Upper lobe of left lung (tissue), 6 donors: Measurements from ENCODE around the gene PTBP1. TPM values are rescaled to one million over a fixed set of nuclear protein-coding genes. Genes with fewer than 3 reads are reported as not detected.

ENCODE experiments used
- ATAC-seq, 2 donors: fragments of 200-7000 bp; cut with Tn5 transposase; one replicate each; pipeline ENCODE4 v1.9.1; 2022; ENCODE audit warnings: mild to moderate bottlenecking in 2 of 2, moderate library complexity in 2 of 2; ENCODE audit not compliant: low FRiP score in 2 of 2
- DNase-seq, 2 donors: peaks; one replicate each; pipeline ENCODE4 v3.0.0-alpha.2; 2019 to 2020
- H3K27ac ChIP-seq, 4 donors: fragments of 200-600 bp; sonication (generic); one replicate each; pipeline ENCODE4 v1.5.1; 2016 to 2019
- H3K27me3 ChIP-seq, 4 donors: fragments of 200-600 bp; sonication (generic); one replicate each; pipeline ENCODE4 v1.5.1; 2017 to 2019
- H3K36me3 ChIP-seq, 4 donors: fragments of 200-600 bp; sonication (generic); one replicate each; pipeline ENCODE4 v1.5.1; 2016 to 2019
- H3K4me1 ChIP-seq, 4 donors: fragments of 200-600 bp; sonication (generic); one replicate each; pipeline ENCODE4 v1.5.1; 2018 to 2019
- H3K4me3 ChIP-seq, 4 donors: fragments of 200-600 bp; sonication (generic); one replicate each; pipeline ENCODE4 v1.5.1; 2017 to 2019; ENCODE audit warnings: mild to moderate bottlenecking in 2 of 4, moderate library complexity in 1 of 4
- H3K9me3 ChIP-seq, 4 donors: fragments of 200-600 bp; sonication (generic); one replicate each; pipeline ENCODE4 v1.5.1; 2018 to 2019
- EP300 ChIP-seq, 4 donors: sonication (generic); formaldehyde crosslinking; IDR thresholded peaks; one replicate each; pipeline ENCODE4 v1.5.1; 2017; ENCODE audit warnings: antibody characterized with exemption in 4 of 4, control low read depth in 2 of 4
- POLR2A ChIP-seq, 4 donors: fragments of 450-650 bp; IDR thresholded peaks; one replicate each; pipeline ENCODE4 v1.5.1; 2016 to 2017; ENCODE audit warnings: antibody characterized with exemption in 4 of 4, mild to moderate bottlenecking in 2 of 4
- POLR2AphosphoS5 ChIP-seq, 2 donors: sonication (generic); formaldehyde crosslinking; IDR thresholded peaks; one replicate each; pipeline ENCODE4 v1.5.1; 2017; ENCODE audit warnings: antibody characterized with exemption in 2 of 2
- WGBS, 2 donors: methylation state at CpG; one replicate each; pipeline ENCODE4 v1.1.5; 2017 to 2018; 5-methylcytosine and 5-hydroxymethylcytosine counted together
- total RNA-seq, 6 donors: library from RNA; depleted of rRNA in 4 of 6; stranded (reverse); fragments of >200 nt in 4 of 6; gene quantifications; one replicate each; pipeline versions ENCODE4 v1.1.0 to v1.2.1, GENCODE V29; 2016 to 2021
- TF ChIP-seq, protein P1 (sequence below), 6 experiments: fragments of 450-650 bp in 4 of 6; fragments of 200-600 bp in 2 of 6; sonication (generic) in 2 of 6; IDR thresholded peaks; one replicate each; pipeline ENCODE4 v1.5.1; 2016 to 2019; ENCODE audit warnings: antibody characterized with exemption in 6 of 6
- donor health status: DM: no; HTN: no; CAD: no; lungs with moderate emphysema.
- donor health status: DM: no; HTN: yes; CAD: no; lungs with severe emphysema.

The PTBP1 gene
- total RNA-seq: 100 to 1,000 TPM; 122 to 270 (median 219) TPM

- ATAC-seq (peak; percentile 94 to 97), DNase-seq (peak; percentile 99 to 100)
- TF ChIP-seq, protein P1, sequence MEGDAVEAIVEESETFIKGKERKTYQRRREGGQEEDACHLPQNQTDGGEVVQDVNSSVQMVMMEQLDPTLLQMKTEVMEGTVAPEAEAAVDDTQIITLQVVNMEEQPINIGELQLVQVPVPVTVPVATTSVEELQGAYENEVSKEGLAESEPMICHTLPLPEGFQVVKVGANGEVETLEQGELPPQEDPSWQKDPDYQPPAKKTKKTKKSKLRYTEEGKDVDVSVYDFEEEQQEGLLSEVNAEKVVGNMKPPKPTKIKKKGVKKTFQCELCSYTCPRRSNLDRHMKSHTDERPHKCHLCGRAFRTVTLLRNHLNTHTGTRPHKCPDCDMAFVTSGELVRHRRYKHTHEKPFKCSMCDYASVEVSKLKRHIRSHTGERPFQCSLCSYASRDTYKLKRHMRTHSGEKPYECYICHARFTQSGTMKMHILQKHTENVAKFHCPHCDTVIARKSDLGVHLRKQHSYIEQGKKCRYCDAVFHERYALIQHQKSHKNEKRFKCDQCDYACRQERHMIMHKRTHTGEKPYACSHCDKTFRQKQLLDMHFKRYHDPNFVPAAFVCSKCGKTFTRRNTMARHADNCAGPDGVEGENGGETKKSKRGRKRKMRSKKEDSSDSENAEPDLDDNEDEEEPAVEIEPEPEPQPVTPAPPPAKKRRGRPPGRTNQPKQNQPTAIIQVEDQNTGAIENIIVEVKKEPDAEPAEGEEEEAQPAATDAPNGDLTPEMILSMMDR (IDR thresholded peaks at IDR 0.05): peak in 2 of 6 experiments; percentile 5 to 36
- TF ChIP-seq EP300 (IDR thresholded peaks at IDR 0.05) (peak in 1 of 4 donors; percentile 25), POLR2A (IDR thresholded peaks at IDR 0.05) (peak in 2 of 4 donors; percentile 78 to 84), POLR2AphosphoS5 (IDR thresholded peaks at IDR 0.05) (peak; percentile 79)
- H3K27ac ChIP-seq: peak within 1 kb of the TSS; percentile 95 to 100 (median 98)
- no peaks in the 10 kb centered on the region for H3K27me3 ChIP-seq
- peak within 1 kb of the TSS; percentile 82 to 98 (median 92) for H3K4me3 ChIP-seq
- no peaks in the 10 kb centered on the region for H3K9me3 ChIP-seq
- peaks cover 0 to 35% (median 16%) of the 10 kb centered on the region in 4 donors for H3K36me3 ChIP-seq
- WGBS, 2 donors: 0% methylated on average over 15 to 29 of the region's 83 CpGs
- peaks cover 52 to 65% (median 60%) of the 10 kb centered on the region in 4 donors for H3K4me1 ChIP-seq
These were observed at the start of gene PTBP1 for GRCh38 chr19:796692-797527. TSS of gene PTBP1 (plus strand) at chr19:797452. CDS start at chr19:797498, 46 bp downstream.

DNA sequence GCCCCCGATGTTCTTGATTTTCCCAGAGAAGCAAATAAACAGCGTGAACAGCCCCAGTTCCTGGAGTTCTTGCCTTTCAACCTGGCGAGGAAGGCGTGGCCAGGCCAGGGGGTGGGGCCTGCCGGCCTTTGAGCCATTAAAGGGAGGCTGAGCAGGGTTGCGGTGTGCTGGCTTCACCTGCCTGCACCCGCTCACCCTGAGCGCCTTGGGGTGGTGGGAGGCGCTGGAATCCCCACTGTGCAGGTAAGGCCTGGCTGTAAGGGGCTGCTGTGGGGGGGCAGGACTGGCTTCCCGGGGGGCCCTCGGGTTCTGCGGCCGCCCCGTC, 49.0 kb upstream of the PTBP1 start:
- WGBS, 2 donors: 64 to 90% methylated on average over 2 to 13 of the region's 14 CpGs
- no peak for TF ChIP-seq POLR2A (IDR thresholded peaks at IDR 0.05)
- TF ChIP-seq, protein P1 (IDR thresholded peaks at IDR 0.05): no peak
- TF ChIP-seq POLR2AphosphoS5 (IDR thresholded peaks at IDR 0.05): no peak
- TF ChIP-seq EP300 (IDR thresholded peaks at IDR 0.05): no peak
- peaks cover 0 to 24% (median 9%) of the 10 kb centered on the region in 4 donors for H3K9me3 ChIP-seq
- H3K4me1 ChIP-seq: peaks cover 0 to 28% (median 8%) of the 10 kb centered on the region in 4 donors
- ATAC-seq: no peak
- H3K4me3 ChIP-seq: no peak overlapping the region
- H3K27ac ChIP-seq: no peak overlapping the region
- peak; percentile 40 to 85 for DNase-seq
- no peaks in the 10 kb centered on the region for H3K27me3 ChIP-seq
- H3K36me3 ChIP-seq: peaks cover 0 to 16% (median 6%) of the 10 kb centered on the region in 4 donors

- Histone ChIP-seq H3K4me1 (peaks cover 5 to 33% (median 10%) of the 10 kb centered on the region in 4 donors), H3K36me3 (peaks cover 0 to 16% (median 6%) of the 10 kb centered on the region in 4 donors), H3K27ac (no peak overlapping the region), H3K9me3 (peaks cover 0 to 16% (median 7%) of the 10 kb centered on the region in 4 donors), H3K4me3 (no peak overlapping the region), H3K27me3 (no peaks in the 10 kb centered on the region)
- no peak for ATAC-seq
- no peak for DNase-seq
- 79 to 80% methylated on average over 13 to 14 of the region's 14 CpGs for WGBS, 2 donors
- TF ChIP-seq EP300 (IDR thresholded peaks at IDR 0.05) (no peak), POLR2AphosphoS5 (IDR thresholded peaks at IDR 0.05) (no peak), POLR2A (IDR thresholded peaks at IDR 0.05) (no peak)
- TF ChIP-seq, protein P1 (IDR thresholded peaks at IDR 0.05): no peak
These were observed 47.4 kb upstream of the PTBP1 start for GRCh38 chr19:749811-750210.

- H3K27ac ChIP-seq: peak within 1 kb of the TSS; percentile 73 to 79 (median 76)
- peak within 1 kb of the TSS; percentile 10 to 46 (median 40) for H3K4me3 ChIP-seq
- peaks cover 5 to 33% (median 10%) of the 10 kb centered on the region in 4 donors for H3K4me1 ChIP-seq
- H3K9me3 ChIP-seq: peaks cover 0 to 14% (median 7%) of the 10 kb centered on the region in 4 donors
- TF ChIP-seq POLR2AphosphoS5 (IDR thresholded peaks at IDR 0.05): no peak
- peak in 1 of 4 donors; percentile 56 for TF ChIP-seq POLR2A (IDR thresholded peaks at IDR 0.05)
- TF ChIP-seq, protein P1 (IDR thresholded peaks at IDR 0.05): no peak
- 64% methylated on average over 15 of the region's 31 CpGs; no CpG with 5 or more reads in 1 of the 2 donors for WGBS, 2 donors
- ATAC-seq: peak; percentile 1 to 74
- peaks cover 0 to 16% (median 6%) of the 10 kb centered on the region in 4 donors for H3K36me3 ChIP-seq
- DNase-seq: peak; percentile 81 to 89
- H3K27me3 ChIP-seq: no peaks in the 10 kb centered on the region
These were observed 46.4 kb upstream of the PTBP1 start, which contains the start of gene MISP for GRCh38 chr19:750640-751423. TSS of gene MISP (plus strand) at chr19:751112. CDS start at chr19:756947, 5,835 bp downstream.
